Measurements from ENCODE around the gene STK32C.

GRCh38 chr10:132206377-132206745 lies 101.4 kb downstream of the STK32C start:
- no peak for TF ChIP-seq POLR2AphosphoS5 (IDR thresholded peaks at IDR 0.05; ENCODE audit: low read depth)
- TF ChIP-seq, protein P1, sequence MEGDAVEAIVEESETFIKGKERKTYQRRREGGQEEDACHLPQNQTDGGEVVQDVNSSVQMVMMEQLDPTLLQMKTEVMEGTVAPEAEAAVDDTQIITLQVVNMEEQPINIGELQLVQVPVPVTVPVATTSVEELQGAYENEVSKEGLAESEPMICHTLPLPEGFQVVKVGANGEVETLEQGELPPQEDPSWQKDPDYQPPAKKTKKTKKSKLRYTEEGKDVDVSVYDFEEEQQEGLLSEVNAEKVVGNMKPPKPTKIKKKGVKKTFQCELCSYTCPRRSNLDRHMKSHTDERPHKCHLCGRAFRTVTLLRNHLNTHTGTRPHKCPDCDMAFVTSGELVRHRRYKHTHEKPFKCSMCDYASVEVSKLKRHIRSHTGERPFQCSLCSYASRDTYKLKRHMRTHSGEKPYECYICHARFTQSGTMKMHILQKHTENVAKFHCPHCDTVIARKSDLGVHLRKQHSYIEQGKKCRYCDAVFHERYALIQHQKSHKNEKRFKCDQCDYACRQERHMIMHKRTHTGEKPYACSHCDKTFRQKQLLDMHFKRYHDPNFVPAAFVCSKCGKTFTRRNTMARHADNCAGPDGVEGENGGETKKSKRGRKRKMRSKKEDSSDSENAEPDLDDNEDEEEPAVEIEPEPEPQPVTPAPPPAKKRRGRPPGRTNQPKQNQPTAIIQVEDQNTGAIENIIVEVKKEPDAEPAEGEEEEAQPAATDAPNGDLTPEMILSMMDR (IDR thresholded peaks at IDR 0.05; ENCODE audit: insufficient read depth, low read length) = no peak
